H9 (cell line): ENCODE results near the gene SNRNP70. TPM values are rescaled to one million over a fixed set of nuclear protein-coding genes. Genes with fewer than 3 reads are reported as not detected.
A peak's percentile ranks its signal among the peaks of the same experiment; 100 is the strongest.
"Not testable (repeated sequence)": the region's sequence is repeated elsewhere in the genome, so short reads cannot be mapped to it uniquely, and the experiment has no call there.

Experiments
- DNase-seq: peaks from one replicate; pipeline ENCODE4 v3.0.0-alpha.2; 2017
- H2AFZ ChIP-seq: one replicate; pipeline ENCODE4 v1.6.1; 2013; ENCODE audit warnings: mild to moderate bottlenecking, low read length, control low read depth, moderate library complexity
- H2AK5ac ChIP-seq: 2 replicates; pipeline ENCODE4 v1.6.1; 2013; ENCODE audit warnings: low read length, control low read depth, mixed read lengths; ENCODE audit not compliant: insufficient read length
- H2BK120ac ChIP-seq: one replicate; pipeline ENCODE4 v1.6.1; 2013; ENCODE audit warnings: low read depth, mild to moderate bottlenecking, low read length, control low read depth, inconsistent platforms; ENCODE audit not compliant: poor library complexity, severe bottlenecking
- H2BK12ac ChIP-seq: 2 replicates; pipeline ENCODE4 v1.6.1; 2013; ENCODE audit warnings: low read length, control low read depth, mixed read lengths, low read depth; ENCODE audit not compliant: insufficient read length
- H2BK15ac ChIP-seq: 2 replicates; pipeline ENCODE4 v1.6.1; 2013; ENCODE audit warnings: low read depth, low read length, control low read depth
- H2BK20ac ChIP-seq: one replicate; pipeline ENCODE4 v1.6.1; 2013; ENCODE audit warnings: low read depth, mild to moderate bottlenecking, low read length, control low read depth, inconsistent platforms; ENCODE audit not compliant: poor library complexity, severe bottlenecking
- H2BK5ac ChIP-seq: 2 replicates; pipeline ENCODE4 v1.6.1; 2013; ENCODE audit warnings: low read length, control low read depth, mixed read lengths; ENCODE audit not compliant: insufficient read length
- H3K14ac ChIP-seq: 2 replicates; pipeline ENCODE4 v1.6.1; 2013; ENCODE audit warnings: low read length, control low read depth; ENCODE audit not compliant: insufficient read depth
- H3K18ac ChIP-seq: 2 replicates; pipeline ENCODE4 v1.6.1; 2013; ENCODE audit warnings: low read depth, mild to moderate bottlenecking, mixed read lengths, low read length, control low read depth; ENCODE audit not compliant: insufficient read length
- H3K23ac ChIP-seq: 2 replicates; pipeline ENCODE4 v1.6.1; 2013; ENCODE audit warnings: low read length, control low read depth, mixed read lengths, low read depth; ENCODE audit not compliant: insufficient read length
- H3K23me2 ChIP-seq: 2 replicates; pipeline ENCODE4 v1.6.1; 2013; ENCODE audit warnings: low read depth, mild to moderate bottlenecking, mixed read lengths, low read length, control low read depth; ENCODE audit not compliant: insufficient read length, poor library complexity, severe bottlenecking
- H3K27ac ChIP-seq: 2 replicates; pipeline ENCODE4 v1.5.1; 2013; ENCODE audit warnings: low read length, control low read depth, mixed read lengths, low read depth; ENCODE audit not compliant: insufficient read length
- H3K27me3 ChIP-seq: 2 replicates; pipeline ENCODE4 v1.6.1; 2013; ENCODE audit warnings: low read length, control low read depth, inconsistent platforms; ENCODE audit not compliant: insufficient read depth
- H3K4ac ChIP-seq: 2 replicates; pipeline ENCODE4 v1.6.1; 2013; ENCODE audit warnings: low read depth, mild to moderate bottlenecking, control low read depth, inconsistent platforms, low read length, moderate library complexity
- H3K4me1 ChIP-seq: 2 replicates; pipeline ENCODE4 v1.6.1; 2013; ENCODE audit warnings: low read length, control low read depth, inconsistent platforms; ENCODE audit not compliant: insufficient read depth
- H3K4me2 ChIP-seq: 2 replicates; pipeline ENCODE4 v1.6.1; 2013; ENCODE audit warnings: low read length, control low read depth, mixed read lengths; ENCODE audit not compliant: insufficient read length, insufficient read depth
- H3K56ac ChIP-seq: 2 replicates; pipeline ENCODE4 v1.6.1; 2013; ENCODE audit warnings: low read depth, mild to moderate bottlenecking, mixed read lengths, low read length, control low read depth; ENCODE audit not compliant: insufficient read length
- H3K79me1 ChIP-seq: 2 replicates; pipeline ENCODE4 v1.6.1; 2013; ENCODE audit warnings: low read depth, mild to moderate bottlenecking, moderate library complexity, low read length, control low read depth, inconsistent platforms; ENCODE audit not compliant: insufficient read depth, poor library complexity, severe bottlenecking
- H3K79me2 ChIP-seq: 2 replicates; pipeline ENCODE4 v1.6.1; 2013; ENCODE audit warnings: low read length, control low read depth, inconsistent platforms; ENCODE audit not compliant: insufficient read depth
- H3K9ac ChIP-seq: 2 replicates; pipeline ENCODE4 v1.6.1; 2013; ENCODE audit warnings: low read length, control low read depth, mixed read lengths; ENCODE audit not compliant: insufficient read length; ENCODE audit errors: extremely low read depth
- H3K9me3 ChIP-seq: one replicate; pipeline ENCODE4 v1.6.1; 2013; ENCODE audit warnings: low read depth, low read length, inconsistent platforms; ENCODE audit not compliant: control insufficient read depth
- H3T11ph ChIP-seq: one replicate; pipeline ENCODE4 v1.6.1; 2013; ENCODE audit warnings: mild to moderate bottlenecking, low read length, control low read depth, inconsistent platforms
- H4K20me1 ChIP-seq: one replicate; pipeline ENCODE4 v1.6.1; 2013; ENCODE audit not compliant: control insufficient read depth, insufficient read length, insufficient read depth
- H4K5ac ChIP-seq: 2 replicates; pipeline ENCODE4 v1.6.1; 2013; ENCODE audit warnings: low read depth, mild to moderate bottlenecking, mixed read lengths, low read length, control low read depth; ENCODE audit not compliant: insufficient read length
- H4K8ac ChIP-seq: replicated peaks from 2 replicates; pipeline ENCODE4 v1.6.1; 2013; ENCODE audit warnings: low read length, control low read depth, mixed read lengths, low read depth; ENCODE audit not compliant: insufficient read length
- H4K91ac ChIP-seq: 2 replicates; pipeline ENCODE4 v1.6.1; 2013; ENCODE audit warnings: low read depth, mild to moderate bottlenecking, moderate library complexity, mixed read lengths, low read length, control low read depth; ENCODE audit not compliant: insufficient read length
- H3K27ac Mint-ChIP-seq, 3 experiments: 2 replicates in 2 of 3; 3 replicates in 1 of 3; pipeline ENCODE4 v1.8.0; 2020 to 2021; ENCODE audit warnings: mixed read lengths in 3 of 3, mild to moderate bottlenecking in 1 of 3, moderate library complexity in 1 of 3
- H3K27me3 Mint-ChIP-seq: 2 replicates; pipeline ENCODE4 v1.8.0; 2021; ENCODE audit warnings: low read depth, mild to moderate bottlenecking, moderate library complexity, mixed read lengths
- H3K36me3 Mint-ChIP-seq, 3 experiments: 2 replicates in 2 of 3; 3 replicates in 1 of 3; pipeline ENCODE4 v1.8.0; 2020 to 2021; ENCODE audit warnings: low read depth in 3 of 3, mixed read lengths in 3 of 3; ENCODE audit not compliant: insufficient read depth in 1 of 3
- H3K4me1 Mint-ChIP-seq, 2 experiments: 2 replicates each; pipeline ENCODE4 v1.8.0; 2020; ENCODE audit warnings: mixed read lengths in 2 of 2
- H3K4me3 Mint-ChIP-seq, 2 experiments: 2 replicates in 1 of 2; 3 replicates in 1 of 2; pipeline ENCODE4 v1.8.0; 2020 to 2021; ENCODE audit warnings: mild to moderate bottlenecking in 2 of 2, mixed read lengths in 2 of 2, moderate library complexity in 1 of 2
- H3K9me3 Mint-ChIP-seq, 2 experiments: 2 replicates in 1 of 2; 3 replicates in 1 of 2; pipeline ENCODE4 v1.8.0; 2020; ENCODE audit warnings: mild to moderate bottlenecking in 2 of 2, mixed read lengths in 2 of 2, moderate library complexity in 1 of 2
- CTCF ChIP-seq: fragments of 200-600 bp; sonication (generic); conservative IDR thresholded peaks from 3 replicates; pipeline ENCODE4 v1.8.0; 2021; ENCODE audit warnings: antibody characterized with exemption, mild to moderate bottlenecking
- WGBS: extraction: QIAGEN DNeasy Blood & Tissue Kit; methylation state at CpG from one replicate; pipeline ENCODE4 v1.1.7; 2013; ENCODE audit warnings: missing lambda C conversion rate, low lambda C conversion rate, mixed read lengths; ENCODE audit not compliant: insufficient read length; ENCODE audit errors: extremely low coverage; 5-methylcytosine and 5-hydroxymethylcytosine counted together
- total RNA-seq: library from RNA; stranded (reverse); gene quantifications from 2 replicates; pipeline ENCODE4 v1.2.1, GENCODE V29; 2021

The SNRNP70 gene
- total RNA-seq, 1 experiment from 2014 or later, result 295 TPM

GRCh38 chr19:49126575-49126974 is 41.3 kb downstream of the SNRNP70 start:
- no peak overlapping the region for H2AFZ ChIP-seq
- no peak overlapping the region for H3K56ac ChIP-seq
- no peak overlapping the region for H3T11ph ChIP-seq
- no peak overlapping the region for H3K4me3 Mint-ChIP-seq
- H3K14ac ChIP-seq, result no peak overlapping the region
- no peak overlapping the region for H3K27ac Mint-ChIP-seq
- no CpG with 5 or more reads among the region's 4 CpGs for WGBS
- no peaks in the 10 kb centered on the region for H3K27me3 ChIP-seq
- no peak overlapping the region for H3K23ac ChIP-seq
- H2BK12ac ChIP-seq, result no peak overlapping the region
- H2AK5ac ChIP-seq, result no peak overlapping the region
- H3K9me3 ChIP-seq, result no peaks in the 10 kb centered on the region
- no peak overlapping the region for H4K5ac ChIP-seq
- H3K27me3 Mint-ChIP-seq, result peaks cover 19% of the 10 kb centered on the region
- H3K36me3 Mint-ChIP-seq, result peaks cover 6 to 13% (median 7%) of the 10 kb centered on the region in 3 experiments; a peak in 5 of 7 replicates
- peaks cover 4% of the 10 kb centered on the region; the same call in 1 of the 2 replicates for H3K4me1 ChIP-seq
- no peak overlapping the region for H3K4ac ChIP-seq
- H3K27ac ChIP-seq, result no peak overlapping the region
- no peak overlapping the region for H3K4me2 ChIP-seq
- H4K91ac ChIP-seq, result no peak overlapping the region
- peaks cover 8% of the 10 kb centered on the region for H3K23me2 ChIP-seq
- H3K18ac ChIP-seq, result no peak overlapping the region
- H3K4me1 Mint-ChIP-seq, result peaks cover 18 to 29% of the 10 kb centered on the region in 2 experiments
- H2BK20ac ChIP-seq, result no peak overlapping the region
- no peak for DNase-seq
- H4K20me1 ChIP-seq, result no peaks in the 10 kb centered on the region
- no peak overlapping the region for H2BK15ac ChIP-seq
- no peak overlapping the region for H4K8ac ChIP-seq
- no peaks in the 10 kb centered on the region for H3K9me3 Mint-ChIP-seq
- H2BK120ac ChIP-seq, result no peak overlapping the region
- no peak for TF ChIP-seq CTCF
- H3K79me1 ChIP-seq, result no peaks in the 10 kb centered on the region
- H2BK5ac ChIP-seq, result no peak overlapping the region
- H3K9ac ChIP-seq, result no peak overlapping the region
- no peaks in the 10 kb centered on the region for H3K79me2 ChIP-seq

GRCh38 chr19:49127225-49127624 is 42.0 kb downstream of the SNRNP70 start:
- H2BK5ac ChIP-seq, H3K79me1 ChIP-seq, H3K4me1 ChIP-seq, H3K18ac ChIP-seq, H3K23ac ChIP-seq, H2AFZ ChIP-seq, H3K4ac ChIP-seq, H4K20me1 ChIP-seq, H4K91ac ChIP-seq, H3K27ac ChIP-seq, H3K14ac ChIP-seq, H3K9ac ChIP-seq, H4K5ac ChIP-seq, H2BK12ac ChIP-seq, H3K23me2 ChIP-seq, H3K9me3 Mint-ChIP-seq, H2BK120ac ChIP-seq, H2BK15ac ChIP-seq, H3K27me3 ChIP-seq, H4K8ac ChIP-seq, H3K27ac Mint-ChIP-seq, H3K9me3 ChIP-seq, H2AK5ac ChIP-seq, H3K56ac ChIP-seq, H3K79me2 ChIP-seq, H3T11ph ChIP-seq, DNase-seq, H2BK20ac ChIP-seq: not testable (repeated sequence)
- peaks cover 14% of the 10 kb centered on the region for H3K27me3 Mint-ChIP-seq
- peaks cover 6 to 13% (median 7%) of the 10 kb centered on the region in 3 experiments; a peak in 5 of 7 replicates for H3K36me3 Mint-ChIP-seq
- peak overlapping the region; percentile 67 for H3K4me2 ChIP-seq
- H3K4me3 Mint-ChIP-seq, result peak overlapping the region in 1 of 2 experiments; percentile 92; a peak in 2 of 5 replicates
- no CpG with 5 or more reads among the region's 12 CpGs for whole genome bisulfite sequencing
- H3K4me1 Mint-ChIP-seq, result peaks cover 18 to 29% of the 10 kb centered on the region in 2 experiments
